Measurements from ENCODE around the gene SLC25A12.

DNA sequence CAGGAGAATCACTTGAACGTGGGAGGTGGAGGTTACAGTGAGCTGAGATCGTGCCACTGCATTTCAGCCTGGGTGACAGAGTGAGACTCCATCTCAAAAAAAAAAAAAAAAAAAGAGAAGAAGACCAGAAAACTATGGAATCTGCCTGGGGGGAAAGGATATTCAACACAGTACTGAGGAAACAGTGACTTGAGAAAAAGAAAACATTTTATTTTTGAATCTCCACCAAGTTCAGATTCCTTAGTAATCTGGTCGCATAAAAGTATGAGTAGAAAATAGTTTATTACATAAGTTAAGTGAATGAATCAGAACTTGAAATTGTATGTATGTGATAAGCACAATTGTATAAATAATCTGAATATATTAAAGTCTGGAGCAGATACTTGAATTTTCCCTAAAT is 15.2 kb upstream of the SLC25A12 start:
- TF ChIP-seq POLR2A (IDR thresholded peaks at IDR 0.05; ENCODE audit: low read length) (no peak), GATA1 (IDR thresholded peaks at IDR 0.05; ENCODE audit: low read depth, low read length) (no peak)

Measured in erythroblast (primary cell).